IMR-90 (cell line): ENCODE results near the gene NF1. TPM values are rescaled to one million over a fixed set of nuclear protein-coding genes. Genes with fewer than 3 reads are reported as not detected.

ENCODE experiments used
- ATAC-seq: fragments of 200-7000 bp; cut with Tn5 transposase; 2 replicates; pipeline ENCODE4 v1.9.1; 2020; ENCODE audit warnings: low read depth, mild to moderate bottlenecking, moderate library complexity
- BruUV-seq: library from RNA; stranded (reverse); fragments of 400-500 nt; replicated peaks from 2 replicates; lab custom pipeline; 2021; lab: Mats Ljungman, UMichigan
- CTCF ChIA-PET: fragments of 300-600 bp; formaldehyde crosslinking; extraction: SDS; loops from one replicate; lab custom pipeline; 2021; ENCODE audit warnings: antibody characterized with exemption; lab: Yijun Ruan, JAX
- POLR2A ChIA-PET: fragments of 300-600 bp; sonication (Branson Sonifier 250); formaldehyde crosslinking; loops from one replicate; lab custom pipeline; 2022; ENCODE audit warnings: antibody characterized with exemption; ENCODE audit not compliant: unreplicated experiment; lab: Charles Lee
- DNase-seq: peaks from one replicate; pipeline ENCODE4 v3.0.0; 2013
- H2AFZ ChIP-seq: replicated peaks from 2 replicates; pipeline ENCODE3; 2013; ENCODE audit warnings: low read length, mild to moderate bottlenecking; ENCODE audit not compliant: poor library complexity
- H2AK5ac ChIP-seq: 2 replicates; pipeline ENCODE4 v1.6.1; 2013; ENCODE audit warnings: low read depth, low read length, inconsistent platforms
- H2AK9ac ChIP-seq: replicated peaks from 2 replicates; pipeline ENCODE3; 2013; ENCODE audit warnings: mild to moderate bottlenecking, low read depth, low read length, moderate library complexity; ENCODE audit not compliant: poor library complexity
- H2BK120ac ChIP-seq: 2 replicates; pipeline ENCODE4 v1.6.1; 2013; ENCODE audit warnings: low read depth, low read length, inconsistent platforms
- H2BK15ac ChIP-seq: 3 replicates; pipeline ENCODE4 v1.6.1; 2013; ENCODE audit warnings: low read depth, low read length, inconsistent platforms
- H2BK20ac ChIP-seq: 2 replicates; pipeline ENCODE4 v1.6.1; 2013; ENCODE audit warnings: low read depth, mild to moderate bottlenecking, inconsistent platforms, low read length, moderate library complexity
- H2BK5ac ChIP-seq: 2 replicates; pipeline ENCODE4 v1.6.1; 2013; ENCODE audit warnings: mild to moderate bottlenecking, low read depth, low read length, inconsistent platforms; ENCODE audit not compliant: poor library complexity, severe bottlenecking
- H3K14ac ChIP-seq: replicated peaks from 2 replicates; pipeline ENCODE4 v1.6.1; 2013; ENCODE audit warnings: low read depth, low read length, inconsistent platforms
- H3K18ac ChIP-seq: 2 replicates; pipeline ENCODE4 v1.6.1; 2013; ENCODE audit warnings: low read depth, low read length, control low read depth
- H3K23ac ChIP-seq: 2 replicates; pipeline ENCODE4 v1.6.1; 2013; ENCODE audit warnings: low read depth, low read length, inconsistent platforms
- H3K27ac ChIP-seq: 2 replicates; pipeline ENCODE4 v1.5.1; 2013; ENCODE audit warnings: mild to moderate bottlenecking, control low read depth, low read length; ENCODE audit not compliant: insufficient read depth
- H3K27me3 ChIP-seq: 2 replicates; pipeline ENCODE4 v1.6.1; 2013; ENCODE audit warnings: low read length; ENCODE audit not compliant: control insufficient read depth, insufficient read depth
- H3K36me3 ChIP-seq: 2 replicates; pipeline ENCODE4 v1.6.1; 2013; ENCODE audit warnings: low read length, mixed read lengths; ENCODE audit not compliant: control insufficient read depth, insufficient read depth
- H3K4ac ChIP-seq: 2 replicates; pipeline ENCODE4 v1.6.1; 2013; ENCODE audit warnings: low read depth, low read length, inconsistent platforms
- H3K4me1 ChIP-seq: 2 replicates; pipeline ENCODE4 v1.6.1; 2013; ENCODE audit warnings: low read length, mixed read lengths; ENCODE audit not compliant: control insufficient read depth, insufficient read depth
- H3K4me2 ChIP-seq: 2 replicates; pipeline ENCODE4 v1.6.1; 2013; ENCODE audit warnings: low read depth, mild to moderate bottlenecking, control low read depth, low read length, moderate library complexity
- H3K4me3 ChIP-seq: 2 replicates; pipeline ENCODE4 v1.5.1; 2013; ENCODE audit warnings: low read depth, mild to moderate bottlenecking, control low read depth, low read length, moderate library complexity; ENCODE audit not compliant: insufficient read depth
- H3K56ac ChIP-seq: 2 replicates; pipeline ENCODE4 v1.6.1; 2013; ENCODE audit warnings: low read length, inconsistent platforms; ENCODE audit not compliant: insufficient read depth; ENCODE audit errors: extremely low read depth
- H3K79me1 ChIP-seq, 2 experiments: 2 replicates each; pipeline ENCODE4 v1.6.1; 2013; ENCODE audit warnings: low read length in 2 of 2, inconsistent platforms in 1 of 2, low read depth in 1 of 2
- H3K9ac ChIP-seq: 2 replicates; pipeline ENCODE4 v1.6.1; 2013; ENCODE audit warnings: low read depth, low read length, control low read depth
- H3K9me1 ChIP-seq: 2 replicates; pipeline ENCODE4 v1.6.1; 2013; ENCODE audit warnings: low read length, inconsistent platforms; ENCODE audit not compliant: insufficient read depth
- H3K9me3 ChIP-seq: 2 replicates; pipeline ENCODE4 v1.6.1; 2013; ENCODE audit warnings: low read length; ENCODE audit not compliant: control insufficient read depth, insufficient read depth
- H4K20me1 ChIP-seq: 2 replicates; pipeline ENCODE4 v1.6.1; 2013; ENCODE audit warnings: low read length, inconsistent platforms; ENCODE audit not compliant: insufficient read depth
- H4K5ac ChIP-seq: 2 replicates; pipeline ENCODE4 v1.6.1; 2013; ENCODE audit warnings: mild to moderate bottlenecking, low read depth, low read length, control low read depth
- H4K8ac ChIP-seq, 2 experiments: 2 replicates each; pipeline ENCODE4 v1.6.1; 2013; ENCODE audit warnings: low read depth in 2 of 2, low read length in 2 of 2, control low read depth in 1 of 2, inconsistent platforms in 1 of 2
- H4K91ac ChIP-seq: 2 replicates; pipeline ENCODE4 v1.6.1; 2013; ENCODE audit warnings: low read depth, low read length, inconsistent platforms; ENCODE audit not compliant: insufficient read depth
- CEBPB ChIP-seq: IDR thresholded peaks from 2 replicates; pipeline ENCODE4 v1.6.1; 2012; ENCODE audit warnings: low read depth, low read length, improper control_type of control experiment
- RAD21 ChIP-seq: IDR thresholded peaks from 2 replicates; pipeline ENCODE4 v1.6.1; 2012; ENCODE audit warnings: low read length, improper control_type of control experiment
- USF2 ChIP-seq: fragments of 150-350 bp; IDR thresholded peaks from 2 replicates; pipeline ENCODE4 v1.6.1; 2017; ENCODE audit warnings: mild to moderate bottlenecking, antibody characterized with exemption, low read length, low read depth
- WGBS, 2 experiments: methylation state at CpG; one replicate each; pipeline versions ENCODE4 v1.1.5 to v1.1.7; 2013; ENCODE audit warnings: missing lambda C conversion rate in 2 of 2; ENCODE audit not compliant: insufficient read length in 1 of 2; ENCODE audit errors: extremely low coverage in 2 of 2; 5-methylcytosine and 5-hydroxymethylcytosine counted together
- dilution Hi-C: fragments of 300-500 bp; cut with HindIII; formaldehyde crosslinking; loops from one replicate; pipeline ENCODE4 v1.14.3; 2018; ENCODE audit warnings: low sequenced_read_pairs; ENCODE audit not compliant: unreplicated experiment
- in situ Hi-C: fragments of 300-500 bp; cut with MboI; formaldehyde crosslinking; loops from 3 replicates; pipeline ENCODE4 v1.14.3; 2019; ENCODE audit warnings: low sequenced_read_pairs, inconsistent platforms, mixed read lengths
- intact Hi-C: fragments of 100-400 bp; cut with micrococcal nuclease; formaldehyde crosslinking; loops from 2 replicates; pipeline ENCODE4 v1.10.0; 2022
- polyA plus RNA-seq, 3 experiments: library from polyadenylated mRNA; depleted of rRNA; stranded (reverse); fragments of >200 nt; gene quantifications; 2 replicates each; pipeline ENCODE4 v1.2.3, GENCODE V29; 2012; ENCODE audit warnings: low replicate concordance in 1 of 3
- total RNA-seq: library from RNA; depleted of rRNA; stranded (reverse); fragments of >200 nt; gene quantifications from 2 replicates; pipeline ENCODE4 v1.2.3, GENCODE V29; 2012

The NF1 gene
- total and polyA plus RNA-seq, 2 of the 4 experiments (the other 2 are of a cell fraction), result 17.9 to 48.6 TPM

- Histone ChIP-seq H3K9me3 (no peaks in the 10 kb centered on the region), H2BK15ac (no peak overlapping the region), H3K27me3 (no peaks in the 10 kb centered on the region), H2AK5ac (no peak overlapping the region), H3K79me1 (peaks cover 17 to 85% of the 10 kb centered on the region in 2 experiments), H3K14ac (no peak overlapping the region), H3K4me3 (no peak overlapping the region), H2AK9ac (no peak overlapping the region), H3K27ac (no peak overlapping the region), H3K9me1 (no peaks in the 10 kb centered on the region; the same call in none of the 2 replicates), H4K8ac (no peak overlapping the region), H3K4me1 (peaks cover 5% of the 10 kb centered on the region), H2BK20ac (no peak overlapping the region), H3K36me3 (no peaks in the 10 kb centered on the region; the same call in 1 of the 2 replicates), H4K5ac (no peak overlapping the region), H3K4me2 (no peak overlapping the region), H4K91ac (no peak overlapping the region), H2BK120ac (no peak overlapping the region), H2BK5ac (no peak overlapping the region), H3K9ac (no peak overlapping the region), H4K20me1 (peaks cover 74% of the 10 kb centered on the region), H3K23ac (no peak overlapping the region), H2AFZ (no peak overlapping the region), H3K4ac (no peak overlapping the region), H3K56ac (no peak overlapping the region), H3K18ac (no peak overlapping the region)
- no CpG with 5 or more reads among the region's 1 CpG for WGBS, 2 experiments
- ATAC-seq (no peak), DNase-seq (no peak)
- intact Hi-C loops (no loop called here), dilution Hi-C loops (no loop called here), in situ Hi-C loops (no loop called here)
- TF ChIP-seq USF2 (no peak), CEBPB (peak; percentile 32), RAD21 (no peak)
- BruUV-seq, result no TSS peak
- ChIA-PET CTCF (no interaction called here), POLR2A (interaction anchor here (0.6 kb wide), 1 partner anchor 90 kb away, joined by 3 read pairs; no protein-coding TSS in a partner anchor)
Measured at GRCh38 chr17:31105991-31106390, 11.2 kb downstream of the NF1 start.
